Measurements from ENCODE around the gene ZNF148.

DNA sequence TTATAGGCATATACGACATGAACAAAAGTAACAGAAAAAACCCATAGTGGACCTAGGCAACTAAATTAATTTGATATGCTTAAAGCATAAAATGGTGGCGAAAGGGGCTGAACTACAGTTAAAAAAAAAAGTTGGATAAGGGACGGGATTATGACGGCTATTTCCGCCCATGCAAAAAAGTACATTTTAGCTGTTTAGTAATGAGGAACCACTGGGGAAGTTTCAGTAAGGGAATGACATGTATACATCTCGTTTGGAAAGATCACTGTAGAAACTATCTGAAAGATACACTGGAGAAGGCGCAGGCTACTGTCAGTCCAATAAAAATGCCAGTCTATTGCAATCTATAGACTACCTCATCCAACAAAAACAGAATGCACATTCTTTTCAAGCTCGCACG is 65.6 kb downstream of the ZNF148 start:
- TF ChIP-seq ZNF416 (CRISPR knock-in tag; IDR thresholded peaks at IDR 0.05) (no peak), TCF7 (CRISPR knock-in tag; IDR thresholded peaks at IDR 0.05; ENCODE audit: low read depth) (no peak), CTCF (IDR thresholded peaks at IDR 0.05) (no peak), ELF4 (CRISPR knock-in tag; IDR thresholded peaks at IDR 0.05; ENCODE audit: low read depth) (no peak), IRF2 (CRISPR knock-in tag; IDR thresholded peaks at IDR 0.05; ENCODE audit: borderline replicate concordance, low read depth) (no peak), ZNF232 (CRISPR knock-in tag; IDR thresholded peaks at IDR 0.05) (no peak), SMAD3 (CRISPR knock-in tag; IDR thresholded peaks at IDR 0.05; ENCODE audit: borderline replicate concordance) (no peak), TEAD4 (CRISPR knock-in tag; IDR thresholded peaks at IDR 0.05) (no peak), ZBTB21 (CRISPR knock-in tag; IDR thresholded peaks at IDR 0.05; ENCODE audit: borderline replicate concordance) (no peak), ZNF281 (CRISPR knock-in tag; IDR thresholded peaks at IDR 0.05) (no peak), JAZF1 (CRISPR knock-in tag; IDR thresholded peaks at IDR 0.05) (no peak), SP1 (CRISPR knock-in tag; conservative IDR thresholded peaks at IDR 0.05) (no peak), FOXJ3 (CRISPR knock-in tag; IDR thresholded peaks at IDR 0.05; ENCODE audit: borderline replicate concordance) (no peak)
- TF ChIP-seq, protein P1, sequence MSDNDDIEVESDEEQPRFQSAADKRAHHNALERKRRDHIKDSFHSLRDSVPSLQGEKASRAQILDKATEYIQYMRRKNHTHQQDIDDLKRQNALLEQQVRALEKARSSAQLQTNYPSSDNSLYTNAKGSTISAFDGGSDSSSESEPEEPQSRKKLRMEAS (CRISPR knock-in tag; IDR thresholded peaks at IDR 0.05): no peak
